ENCODE data around the gene RIPK3.

Gene RIPK3

DNA sequence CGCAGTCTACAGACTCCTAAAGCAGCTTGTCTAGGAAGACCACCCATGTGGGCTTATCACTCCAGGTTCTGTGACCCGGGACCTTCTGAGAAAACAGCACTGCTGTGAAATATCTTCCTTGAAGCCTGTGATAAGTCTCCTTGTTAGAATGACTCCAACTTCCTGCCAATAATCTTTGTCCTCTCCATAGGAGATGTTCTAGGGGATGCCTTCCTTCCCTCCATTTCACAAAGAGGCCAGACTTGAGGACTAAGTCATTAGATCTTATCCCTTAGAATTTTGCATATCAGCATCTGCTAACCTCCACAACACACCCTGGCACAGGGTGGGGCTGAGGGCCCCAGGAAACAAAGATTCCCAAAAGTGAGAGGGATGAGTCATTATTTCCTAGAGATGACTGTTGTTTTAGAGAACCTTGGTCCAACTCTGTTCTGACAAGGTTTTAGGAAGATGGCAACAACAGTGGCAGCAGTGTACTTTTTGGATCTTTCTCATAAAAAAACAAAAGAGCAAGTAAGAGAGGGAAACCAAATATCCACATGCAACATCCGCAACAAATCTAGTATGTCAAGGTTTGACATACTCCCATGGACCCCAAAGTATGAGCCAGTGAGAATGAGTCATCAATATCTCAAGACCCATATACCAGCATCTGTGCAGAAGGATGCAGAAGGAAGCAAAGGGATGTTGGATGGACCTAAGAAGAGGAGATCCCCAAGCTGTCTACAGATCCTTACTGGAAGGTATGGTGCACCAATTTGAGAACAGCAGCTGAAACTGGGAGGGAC, 22.5 kb downstream of the RIPK3 start:
- DNase-seq: no peak

DNA sequence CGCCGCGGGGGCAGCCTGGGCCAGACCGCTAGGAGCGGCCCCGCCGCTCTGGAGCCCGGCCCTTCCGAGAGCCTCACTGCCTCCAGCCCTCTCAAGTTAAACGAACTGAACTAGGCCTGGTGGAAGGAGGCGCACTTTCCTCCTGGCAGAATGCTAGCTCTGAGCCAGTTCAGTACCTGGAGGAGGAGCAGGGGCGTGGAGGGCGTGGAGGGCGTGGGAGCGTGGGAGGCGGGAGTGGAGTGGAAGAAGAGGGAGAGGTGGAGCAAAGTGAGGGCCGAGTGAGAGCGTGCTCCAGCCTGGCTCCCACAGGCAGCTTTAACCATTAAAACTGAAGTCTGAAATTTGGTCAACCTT, 23.2 kb downstream of the RIPK3 start:
- no peak for DNase-seq

DNA sequence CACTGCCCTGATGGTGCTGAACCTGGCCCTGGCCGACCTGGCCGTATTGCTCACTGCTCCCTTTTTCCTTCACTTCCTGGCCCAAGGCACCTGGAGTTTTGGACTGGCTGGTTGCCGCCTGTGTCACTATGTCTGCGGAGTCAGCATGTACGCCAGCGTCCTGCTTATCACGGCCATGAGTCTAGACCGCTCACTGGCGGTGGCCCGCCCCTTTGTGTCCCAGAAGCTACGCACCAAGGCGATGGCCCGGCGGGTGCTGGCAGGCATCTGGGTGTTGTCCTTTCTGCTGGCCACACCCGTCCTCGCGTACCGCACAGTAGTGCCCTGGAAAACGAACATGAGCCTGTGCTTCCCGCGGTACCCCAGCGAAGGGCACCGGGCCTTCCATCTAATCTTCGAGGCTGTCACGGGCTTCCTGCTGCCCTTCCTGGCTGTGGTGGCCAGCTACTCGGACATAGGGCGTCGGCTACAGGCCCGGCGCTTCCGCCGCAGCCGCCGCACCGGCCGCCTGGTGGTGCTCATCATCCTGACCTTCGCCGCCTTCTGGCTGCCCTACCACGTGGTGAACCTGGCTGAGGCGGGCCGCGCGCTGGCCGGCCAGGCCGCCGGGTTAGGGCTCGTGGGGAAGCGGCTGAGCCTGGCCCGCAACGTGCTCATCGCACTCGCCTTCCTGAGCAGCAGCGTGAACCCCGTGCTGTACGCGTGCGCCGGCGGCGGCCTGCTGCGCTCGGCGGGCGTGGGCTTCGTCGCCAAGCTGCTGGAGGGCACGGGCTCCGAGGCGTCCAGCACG, 23.8 kb downstream of the RIPK3 start:
- DNase-seq: no peak

DNA sequence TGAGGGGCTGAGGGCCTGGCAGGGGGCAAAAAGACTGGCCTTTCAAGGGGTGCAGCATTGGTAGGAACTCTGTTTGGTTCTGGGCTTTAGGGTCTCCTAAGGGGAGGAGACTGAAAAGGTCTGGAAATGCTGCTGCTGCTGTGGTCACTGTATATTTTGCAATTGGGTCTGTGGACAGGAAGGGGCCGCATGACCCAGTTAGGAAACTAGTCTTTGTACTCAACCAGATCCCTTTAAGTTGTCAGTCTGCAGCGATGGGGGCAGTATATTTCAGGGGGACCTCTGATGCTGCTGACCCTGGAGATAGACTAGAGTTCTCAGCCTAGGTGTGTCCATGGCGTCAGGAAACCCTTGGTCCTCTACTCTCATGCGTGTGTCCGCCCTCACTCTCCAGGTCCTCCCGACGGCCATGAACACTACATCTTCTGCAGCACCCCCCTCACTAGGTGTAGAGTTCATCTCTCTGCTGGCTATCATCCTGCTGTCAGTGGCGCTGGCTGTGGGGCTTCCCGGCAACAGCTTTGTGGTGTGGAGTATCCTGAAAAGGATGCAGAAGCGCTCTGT, 24.5 kb downstream of the RIPK3 start:
- no peak for DNase-seq

- no peak for DNase-seq
Measured at GRCh38 chr14:24314377-24315193, 25.2 kb downstream of the RIPK3 start.

- DNase-seq: no peak
Measured at GRCh38 chr14:24313913-24314312, 25.9 kb downstream of the RIPK3 start.

- DNase-seq: no peak
Measured at GRCh38 chr14:24312736-24313507, 26.9 kb downstream of the RIPK3 start.

- no peak for DNase-seq
Measured at GRCh38 chr14:24311837-24312615, 27.8 kb downstream of the RIPK3 start.

DNA sequence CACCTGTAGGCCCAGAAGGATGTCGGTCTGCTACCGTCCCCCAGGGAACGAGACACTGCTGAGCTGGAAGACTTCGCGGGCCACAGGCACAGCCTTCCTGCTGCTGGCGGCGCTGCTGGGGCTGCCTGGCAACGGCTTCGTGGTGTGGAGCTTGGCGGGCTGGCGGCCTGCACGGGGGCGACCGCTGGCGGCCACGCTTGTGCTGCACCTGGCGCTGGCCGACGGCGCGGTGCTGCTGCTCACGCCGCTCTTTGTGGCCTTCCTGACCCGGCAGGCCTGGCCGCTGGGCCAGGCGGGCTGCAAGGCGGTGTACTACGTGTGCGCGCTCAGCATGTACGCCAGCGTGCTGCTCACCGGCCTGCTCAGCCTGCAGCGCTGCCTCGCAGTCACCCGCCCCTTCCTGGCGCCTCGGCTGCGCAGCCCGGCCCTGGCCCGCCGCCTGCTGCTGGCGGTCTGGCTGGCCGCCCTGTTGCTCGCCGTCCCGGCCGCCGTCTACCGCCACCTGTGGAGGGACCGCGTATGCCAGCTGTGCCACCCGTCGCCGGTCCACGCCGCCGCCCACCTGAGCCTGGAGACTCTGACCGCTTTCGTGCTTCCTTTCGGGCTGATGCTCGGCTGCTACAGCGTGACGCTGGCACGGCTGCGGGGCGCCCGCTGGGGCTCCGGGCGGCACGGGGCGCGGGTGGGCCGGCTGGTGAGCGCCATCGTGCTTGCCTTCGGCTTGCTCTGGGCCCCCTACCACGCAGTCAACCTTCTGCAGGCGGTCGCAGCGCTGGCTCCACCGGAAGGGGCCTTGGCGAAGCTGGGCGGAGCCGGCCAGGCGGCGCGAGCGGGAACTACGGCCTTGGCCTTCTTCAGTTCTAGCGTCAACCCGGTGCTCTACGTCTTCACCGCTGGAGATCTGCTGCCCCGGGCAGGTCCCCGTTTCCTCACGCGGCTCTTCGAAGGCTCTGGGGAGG, 28.9 kb downstream of the RIPK3 start, which contains the start of gene LTB4R:
Gene LTB4R (plus strand): TSS at position 857 of the 959 bp plus-strand sequence. CDS start 4,150 bp downstream, outside the sequence.
- peak; percentile 51 to 52 for DNase-seq

DNA sequence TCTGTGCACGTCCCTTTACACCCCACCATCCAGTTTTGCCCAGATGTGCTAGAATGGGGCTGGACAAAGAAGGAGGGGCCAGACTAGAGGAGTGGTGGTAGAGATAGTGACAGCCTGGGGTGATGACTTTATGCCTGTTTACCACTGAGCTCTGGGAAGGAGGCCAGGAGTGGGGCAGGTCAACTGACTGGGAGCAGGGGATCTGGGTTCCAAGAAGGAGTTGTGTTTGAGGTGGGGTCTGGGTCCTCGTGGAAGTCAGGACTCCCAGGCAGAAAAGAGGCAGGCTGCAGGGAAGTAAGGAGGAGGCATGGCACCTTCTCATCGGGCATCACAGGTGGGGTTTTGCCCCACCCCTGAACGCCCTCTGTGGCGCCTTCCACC, 29.5 kb downstream of the RIPK3 start:
- DNase-seq: no peak

DNA sequence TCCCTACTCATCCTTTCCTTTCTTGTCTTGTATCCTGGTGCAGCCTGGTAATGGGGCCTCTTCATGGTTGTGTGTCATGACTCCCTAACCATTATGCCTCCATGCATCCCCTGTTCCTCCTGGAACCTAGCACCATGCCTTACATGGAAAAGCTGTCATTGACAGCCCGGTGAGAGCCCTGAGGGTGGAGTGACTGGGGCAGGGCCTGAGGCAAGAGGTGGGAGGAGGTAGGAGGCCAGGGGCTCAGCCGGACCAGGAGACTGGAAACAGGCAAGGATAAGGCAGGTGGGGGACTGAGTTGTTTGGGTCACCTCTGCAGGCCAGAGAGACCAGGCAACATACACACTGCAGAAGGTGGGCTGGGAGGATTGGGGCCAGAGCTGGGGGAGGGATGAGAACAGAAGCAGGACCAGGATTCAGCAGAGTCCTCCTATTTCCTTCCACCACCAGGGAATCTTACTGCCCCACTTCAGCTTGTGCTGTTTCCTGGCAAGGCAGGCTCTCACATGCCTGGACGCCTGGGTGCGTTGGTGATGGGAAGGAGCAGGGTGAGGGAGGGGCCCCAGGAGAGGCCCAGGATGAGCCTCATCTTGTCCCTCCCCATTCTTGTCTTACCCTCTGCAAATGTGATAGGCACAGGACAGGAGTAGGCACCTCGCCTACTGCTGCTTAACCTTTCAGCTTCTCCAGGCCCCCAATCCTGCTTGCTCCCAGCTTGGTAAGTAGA, 30.1 kb downstream of the RIPK3 start, which contains the start of gene LTB4R2:
Gene LTB4R2 (plus strand): TSS at position 603 of the 727 bp plus-strand sequence. CDS start 525 bp downstream, outside the sequence.
- DNase-seq: no peak

DNA sequence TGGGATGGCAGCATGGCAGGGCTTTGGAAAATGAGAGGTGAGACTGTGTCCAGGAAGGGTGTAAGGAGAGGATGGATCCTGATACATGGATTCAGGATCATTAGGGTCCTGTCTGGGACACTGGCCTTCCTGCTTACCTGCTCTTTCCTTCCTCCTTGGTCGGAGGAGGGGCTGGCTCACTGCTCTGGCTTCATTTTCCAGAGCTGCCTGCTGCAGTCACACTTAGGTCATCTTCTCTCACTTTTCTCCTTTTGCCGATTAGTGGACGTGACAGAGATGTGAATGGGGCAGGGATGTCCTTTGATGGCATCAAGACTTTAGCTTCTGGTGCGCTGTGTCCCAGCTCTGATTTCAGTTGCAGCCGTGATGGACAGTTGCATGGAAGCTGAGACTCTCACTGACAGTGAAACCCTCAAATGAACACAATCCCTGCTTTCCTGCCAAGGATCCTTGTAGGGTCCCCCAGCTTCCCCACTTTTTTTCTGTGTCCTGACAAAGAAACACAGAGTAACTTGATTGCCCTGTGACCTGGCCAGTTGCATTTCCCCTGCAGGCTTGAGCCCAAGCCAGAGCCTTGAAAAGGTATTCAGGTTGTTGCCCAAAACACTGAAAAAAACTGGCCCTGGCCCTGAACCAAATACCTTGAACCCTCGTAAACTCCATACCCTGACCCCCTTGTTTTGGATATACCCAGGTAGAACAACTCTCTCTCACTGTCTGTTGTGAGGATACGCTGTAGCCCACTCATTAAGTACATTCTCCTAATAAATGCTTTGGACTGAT, 31.3 kb downstream of the RIPK3 start:
- no peak for DNase-seq

DNA sequence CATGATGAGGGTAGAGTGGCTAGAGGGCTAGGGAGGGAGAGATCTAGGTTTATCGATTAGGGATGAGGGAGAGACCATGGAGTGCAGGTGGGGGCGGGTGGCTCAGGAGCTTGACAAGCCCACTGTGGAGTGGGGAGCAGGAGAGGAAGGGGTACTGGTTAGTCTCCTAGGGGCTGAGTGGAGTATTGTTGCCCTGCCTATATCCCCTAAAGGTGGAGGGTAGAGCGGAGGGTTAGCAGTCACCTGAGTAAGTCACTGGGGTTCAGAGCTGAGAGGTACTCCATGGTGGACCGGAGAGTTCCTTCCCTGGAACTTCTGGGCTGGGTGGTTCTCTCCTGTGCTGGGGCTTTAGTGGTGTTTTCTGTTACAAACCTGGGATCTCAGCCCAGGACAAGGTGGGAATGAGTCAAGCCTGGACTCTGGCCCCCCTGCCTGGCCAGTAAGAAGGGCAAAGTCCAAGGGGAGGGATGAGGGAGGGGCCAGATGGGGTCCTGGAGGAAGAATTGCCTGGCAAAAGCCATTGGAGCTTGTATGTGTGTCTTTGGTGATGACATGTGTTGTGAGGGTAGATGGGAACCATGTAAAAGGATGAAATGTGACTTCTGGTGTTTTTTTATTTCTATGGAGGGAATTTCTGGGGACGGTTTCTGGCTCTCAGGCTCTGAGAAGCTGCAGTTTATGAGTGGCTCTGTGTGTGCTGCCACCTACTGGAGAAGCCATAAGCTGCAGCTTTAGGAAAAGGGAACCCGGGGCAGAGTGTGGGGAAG, 32.0 kb downstream of the RIPK3 start, which contains the start of gene CIDEB:
Gene CIDEB (minus strand): TSS at position 403 of the 767 bp plus-strand sequence. CDS start 119 bp downstream, at position 284.
- DNase-seq: peak; percentile 50

DNA sequence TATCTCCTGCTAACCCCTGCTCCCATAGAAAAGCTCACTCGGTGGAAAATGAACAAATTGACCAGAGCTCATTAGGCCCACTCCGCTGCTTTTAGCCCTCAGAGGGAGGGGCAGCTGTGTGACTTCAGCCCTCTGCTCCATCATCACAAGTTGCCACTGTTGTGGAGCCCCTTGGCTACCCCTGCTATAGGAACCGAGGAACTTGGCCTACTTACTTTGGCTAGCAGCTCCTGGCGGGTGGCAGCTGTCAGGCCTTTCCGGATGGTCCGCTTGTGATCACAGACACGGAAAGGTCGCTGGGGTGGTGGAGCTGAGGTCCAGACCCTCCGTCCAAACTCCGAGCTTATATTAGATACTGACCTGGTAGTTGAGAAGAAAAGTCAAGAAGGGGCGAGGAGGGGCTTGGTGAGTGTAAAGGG, 32.6 kb downstream of the RIPK3 start:
- no peak for DNase-seq

- DNase-seq: no peak
Measured at GRCh38 chr14:24304019-24304387, 35.8 kb downstream of the RIPK3 start.

DNA sequence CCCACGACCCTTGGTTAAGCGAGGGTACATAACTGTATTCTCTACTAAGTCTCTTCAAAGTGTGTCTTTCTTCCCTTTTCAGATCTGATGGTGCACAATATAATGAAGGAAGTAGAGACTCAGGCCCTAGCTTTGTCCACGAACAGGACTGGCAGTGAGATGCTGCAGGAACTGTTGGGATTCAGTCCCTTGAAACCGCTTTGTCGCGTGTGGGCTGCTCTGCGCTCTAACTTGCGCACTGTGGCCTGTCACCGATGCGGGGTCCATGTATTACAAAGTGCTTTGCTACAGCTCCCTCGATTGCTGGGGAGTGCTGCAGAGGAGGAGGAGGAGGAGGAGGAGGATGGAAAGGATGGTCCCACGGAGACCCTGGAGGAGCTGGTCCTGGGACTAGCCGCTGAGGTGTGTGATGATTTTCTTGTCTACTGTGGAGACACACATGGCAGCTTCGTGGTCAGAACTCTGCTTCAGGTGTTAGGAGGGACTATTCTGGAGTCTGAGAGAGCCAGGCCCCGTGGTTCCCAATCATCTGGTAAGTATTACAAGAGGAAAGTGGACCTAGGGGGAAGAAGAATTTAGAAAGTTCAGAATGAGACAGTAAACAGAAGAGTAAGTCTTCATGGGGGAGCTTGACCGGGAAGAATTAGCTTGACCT, 39.3 kb downstream of the RIPK3 start:
- no peak for DNase-seq
